GM18508 (cell line): ENCODE measurements around the gene MATK.

Source experiments
- ATAC-seq: cut with Tn5 transposase; IDR thresholded peaks from one replicate; pipeline ENCODE4 v1.9.1; 2021; ENCODE audit warnings: moderate number of reproducible peaks; ENCODE audit not compliant: insufficient read depth, unreplicated experiment

Gene MATK

GRCh38 chr19:3792114-3792513 is 5.9 kb upstream of the MATK start:
- ATAC-seq: no peak

GRCh38 chr19:3790941-3791340 is 4.8 kb upstream of the MATK start:
- no peak for ATAC-seq

- no peak for ATAC-seq
Measured at GRCh38 chr19:3790209-3790734, 4.1 kb upstream of the MATK start.

- ATAC-seq: no peak
Measured at GRCh38 chr19:3788996-3789778, 3.0 kb upstream of the MATK start.

- no peak for ATAC-seq
Measured at GRCh38 chr19:3785451-3785937, 687 bp downstream of the MATK start.

GRCh38 chr19:3784607-3785450 is 1.4 kb downstream of the MATK start:
- no peak for ATAC-seq

- no peak for ATAC-seq
Measured at GRCh38 chr19:3783660-3784584, 2.3 kb downstream of the MATK start.

- ATAC-seq: no peak
Measured at GRCh38 chr19:3782903-3783302, 3.3 kb downstream of the MATK start.

GRCh38 chr19:3782330-3782729 is 3.9 kb downstream of the MATK start:
- no peak for ATAC-seq

GRCh38 chr19:3781603-3782002 is 4.6 kb downstream of the MATK start:
- no peak for ATAC-seq

GRCh38 chr19:3780786-3781304 is 5.3 kb downstream of the MATK start:
- ATAC-seq: no peak

- ATAC-seq: no peak
Measured at GRCh38 chr19:3778899-3779723, 7.1 kb downstream of the MATK start.

- no peak for ATAC-seq
Measured at GRCh38 chr19:3778104-3778867, 7.9 kb downstream of the MATK start.

- no peak for ATAC-seq
Measured at GRCh38 chr19:3776479-3777040, 9.6 kb downstream of the MATK start.

- ATAC-seq: no peak
Measured at GRCh38 chr19:3775831-3776230, 10.3 kb downstream of the MATK start.

GRCh38 chr19:3775374-3775711 is 10.8 kb downstream of the MATK start:
- no peak for ATAC-seq

GRCh38 chr19:3774621-3775373 is 11.4 kb downstream of the MATK start:
- no peak for ATAC-seq
